Activated CD4-positive, alpha-beta T cell treated with anti-CD3 and anti-CD28 coated beads, Interleukin-2, amount 50 U/mL, for 1 hour (primary cell): ENCODE data around the gene KCNJ15.

Source experiments
- DNase-seq: peaks from one replicate; pipeline ENCODE4 v3.0.0-alpha.2; 2020

Gene KCNJ15

DNA sequence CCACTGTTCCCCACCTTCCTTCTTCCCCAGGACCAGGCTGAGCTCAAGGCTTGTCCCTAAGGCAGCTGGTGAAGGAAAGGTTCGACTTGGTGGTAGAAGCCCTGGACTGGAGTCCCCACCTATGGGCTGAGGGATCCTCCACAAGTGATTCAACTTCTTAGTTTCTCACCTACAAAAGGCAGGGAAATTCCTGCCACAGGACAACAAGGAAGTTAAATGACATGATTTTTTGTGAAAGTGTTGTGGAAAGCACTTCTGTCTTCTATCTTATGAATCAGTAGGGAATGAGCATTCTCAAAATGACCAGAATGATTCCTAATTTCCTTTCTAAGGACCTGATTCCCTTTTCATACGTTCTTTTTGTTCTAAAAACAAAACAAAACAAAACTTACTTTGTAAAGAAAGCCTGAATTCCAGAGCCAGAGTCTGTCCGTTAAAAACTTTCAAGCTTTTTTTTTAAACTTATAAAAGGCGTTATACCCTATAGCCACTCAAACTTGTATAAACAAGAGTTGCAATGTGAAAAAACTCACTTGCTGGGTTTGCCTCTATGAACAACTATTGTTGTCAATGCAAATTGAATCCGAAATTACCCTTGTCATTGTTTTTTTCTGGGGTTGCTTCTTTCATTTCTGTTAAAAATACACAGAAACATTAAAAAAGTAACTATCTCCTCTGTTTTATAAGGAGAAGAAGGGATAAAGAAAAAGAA lies 12.2 kb downstream of the KCNJ15 start:
- DNase-seq: no peak

DNA sequence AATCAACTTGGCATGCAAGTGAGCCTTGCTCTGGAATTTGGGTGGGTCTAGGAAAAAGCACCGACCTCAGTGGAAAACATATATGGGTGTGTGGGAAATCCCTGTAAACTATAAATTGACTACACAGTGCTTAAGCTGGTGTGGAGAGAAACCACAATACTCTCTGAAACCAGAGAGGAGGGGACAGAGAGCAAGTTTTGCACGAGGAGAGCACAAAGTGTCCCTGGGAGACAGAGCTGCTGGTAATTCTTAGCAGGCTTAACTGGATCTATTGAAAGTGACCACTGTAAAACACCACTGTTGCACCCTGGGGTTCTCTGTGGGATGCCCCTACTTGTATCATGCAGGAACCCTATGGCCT lies 12.8 kb downstream of the KCNJ15 start:
- no peak for DNase-seq

DNA sequence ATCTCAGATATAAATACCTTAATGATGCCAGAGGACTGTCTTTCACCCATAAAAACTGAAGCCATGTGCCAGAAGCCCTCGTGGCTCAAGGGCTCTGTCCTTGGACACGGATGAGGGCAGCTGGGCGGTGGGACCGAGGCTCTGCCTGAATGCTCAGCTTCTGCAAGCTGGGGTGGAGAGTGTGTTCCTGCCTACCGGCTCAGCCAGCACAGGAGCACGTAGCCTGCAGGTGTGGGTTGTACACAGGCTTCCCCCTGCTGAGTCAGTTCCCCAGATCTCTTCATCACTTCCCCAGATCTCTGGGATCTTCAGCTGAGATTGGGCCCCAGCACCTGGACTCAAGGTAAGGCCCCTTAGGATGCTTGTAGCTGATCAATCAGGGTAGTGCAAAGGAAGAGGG lies 15.4 kb downstream of the KCNJ15 start:
- no peak for DNase-seq

DNA sequence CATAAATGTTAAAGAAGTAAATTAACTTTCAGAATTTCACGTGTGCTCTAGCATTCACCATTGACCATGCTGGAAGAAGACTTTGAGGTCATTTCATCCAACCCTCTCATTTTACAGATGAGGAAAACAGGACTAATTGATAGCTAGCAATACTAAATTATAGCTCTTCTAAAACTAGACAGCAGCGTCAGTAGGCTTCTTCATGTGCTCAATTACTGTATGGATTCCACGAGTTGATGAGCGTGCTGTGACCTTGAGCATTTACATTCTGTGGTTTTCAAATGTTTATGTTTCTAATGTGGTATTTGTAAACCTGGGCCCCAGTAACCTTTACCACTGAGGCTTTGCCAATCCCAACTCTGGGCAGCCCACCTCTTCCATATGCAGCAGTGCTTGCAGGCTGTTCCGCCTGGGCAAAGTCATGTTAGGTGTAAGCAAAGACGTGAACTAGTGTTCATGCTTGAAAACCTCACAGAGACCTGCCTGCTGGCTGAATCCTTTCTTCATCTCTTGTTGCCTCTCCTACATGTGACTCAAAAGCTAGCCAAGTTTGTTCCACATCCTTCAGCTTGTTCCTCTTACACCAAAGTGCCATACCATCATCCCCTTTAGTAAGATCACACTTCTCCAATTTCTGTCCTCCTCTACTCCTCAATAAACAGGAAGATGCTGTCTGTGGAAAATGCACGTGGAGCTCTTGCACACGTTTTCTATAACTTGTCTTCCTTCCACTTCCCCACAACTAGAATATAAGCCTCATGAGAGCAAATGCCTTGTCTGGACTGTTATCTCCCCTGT lies 17.2 kb downstream of the KCNJ15 start:
- DNase-seq: no peak

DNA sequence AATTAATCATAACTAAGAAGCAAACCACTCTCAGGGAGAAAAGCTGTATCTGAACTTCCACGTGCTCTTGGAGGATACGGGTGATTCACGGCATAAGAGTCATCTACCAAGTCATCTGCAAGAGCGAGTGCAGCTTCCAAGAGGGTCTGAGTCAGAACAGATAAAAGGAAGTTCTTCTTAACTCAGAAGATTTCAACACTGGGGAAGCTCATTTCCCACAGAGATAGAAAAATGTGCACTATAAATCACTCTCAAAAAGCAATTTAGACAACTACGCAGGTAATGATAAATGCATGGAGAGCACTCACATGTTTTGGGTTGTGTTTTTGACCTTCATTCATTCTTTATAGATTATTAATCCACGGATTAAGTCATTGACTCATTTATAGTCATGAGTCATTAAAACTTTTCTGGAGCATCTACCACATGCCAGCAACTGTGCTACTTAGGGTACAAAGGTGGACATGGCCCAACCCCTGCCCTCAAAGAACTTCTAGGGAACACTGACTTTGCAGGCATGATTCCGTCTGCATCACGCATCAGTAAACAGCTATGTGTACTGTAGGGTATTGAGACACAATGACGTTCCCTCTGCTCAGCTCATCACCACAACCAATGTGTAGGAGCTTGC lies 20.8 kb downstream of the KCNJ15 start:
- DNase-seq: no peak

DNA sequence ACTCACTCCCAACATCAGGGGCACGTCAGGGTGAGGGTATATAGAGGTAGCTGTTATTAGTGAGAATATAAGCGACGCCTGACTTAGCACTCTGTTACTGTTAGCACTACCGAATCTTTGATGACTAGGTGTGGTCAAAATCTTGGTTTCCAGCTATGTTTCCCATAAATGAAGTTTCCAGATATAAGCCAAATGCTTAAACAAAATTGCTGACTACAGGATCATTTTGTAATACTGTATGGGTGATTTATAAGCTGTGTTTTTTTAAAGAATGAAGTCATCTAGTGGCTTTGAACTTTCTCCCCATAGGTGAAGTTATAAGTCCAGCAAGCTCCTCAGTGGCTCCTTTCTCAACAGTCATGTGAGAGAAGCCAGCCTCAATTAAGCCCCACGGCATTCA lies 23.7 kb downstream of the KCNJ15 start:
- DNase-seq: no peak

DNA sequence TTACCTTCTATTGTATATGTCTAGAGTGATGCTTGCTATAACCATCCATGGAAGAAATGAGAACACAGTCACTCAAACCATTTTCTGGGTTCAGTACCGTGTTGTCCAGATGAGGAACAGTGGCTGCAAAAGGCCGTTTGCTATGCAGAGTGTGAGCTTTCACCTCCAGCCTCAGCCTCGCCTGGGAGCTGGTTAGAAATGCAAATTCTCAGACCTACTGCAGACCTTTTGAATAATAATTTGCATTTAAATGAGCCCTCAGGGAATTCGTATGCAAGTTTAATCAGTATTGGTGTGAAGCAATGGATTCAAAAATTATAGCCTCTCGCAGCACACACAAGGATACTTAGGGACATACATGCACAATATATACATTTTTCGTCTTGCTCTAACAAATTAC lies 24.1 kb downstream of the KCNJ15 start:
- DNase-seq: no peak

DNA sequence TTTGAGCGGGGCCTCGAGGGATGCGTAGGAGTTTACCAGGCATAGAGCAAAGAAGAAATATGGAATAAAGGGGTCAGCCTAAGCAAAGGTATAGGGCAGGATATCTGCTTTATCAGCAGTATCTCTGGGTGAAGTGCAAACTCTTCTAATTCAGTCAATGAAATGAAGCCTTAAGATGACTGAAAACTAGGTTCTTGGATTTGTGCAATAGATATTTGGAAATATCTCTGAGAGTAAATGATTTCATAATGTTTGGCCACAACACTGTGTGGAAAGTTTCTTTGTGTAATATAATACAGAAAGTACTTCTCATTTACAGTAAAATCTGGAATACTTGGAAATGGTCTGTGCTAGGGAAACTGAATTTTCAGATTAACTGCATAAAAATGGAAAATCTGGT lies 26.1 kb downstream of the KCNJ15 start:
- DNase-seq: no peak

DNA sequence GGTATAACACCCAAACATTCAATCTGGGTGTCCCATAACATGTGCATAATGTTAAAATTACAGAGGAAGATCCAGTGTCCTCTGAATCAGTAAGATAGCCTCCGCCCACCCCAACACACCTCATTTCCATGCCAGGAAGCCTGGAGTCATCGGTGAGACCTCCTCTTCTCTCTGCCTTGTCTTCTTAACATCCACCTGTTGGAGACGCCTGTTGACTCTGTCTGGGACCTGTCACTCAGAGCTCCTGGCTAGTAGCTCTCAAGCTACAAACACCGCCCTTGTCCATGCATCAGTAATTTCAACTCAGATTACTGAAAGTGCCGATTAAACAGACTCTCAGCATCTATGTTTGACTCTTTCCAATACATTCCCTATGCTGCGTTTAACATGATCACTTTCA lies 27.4 kb downstream of the KCNJ15 start:
- DNase-seq: no peak

DNA sequence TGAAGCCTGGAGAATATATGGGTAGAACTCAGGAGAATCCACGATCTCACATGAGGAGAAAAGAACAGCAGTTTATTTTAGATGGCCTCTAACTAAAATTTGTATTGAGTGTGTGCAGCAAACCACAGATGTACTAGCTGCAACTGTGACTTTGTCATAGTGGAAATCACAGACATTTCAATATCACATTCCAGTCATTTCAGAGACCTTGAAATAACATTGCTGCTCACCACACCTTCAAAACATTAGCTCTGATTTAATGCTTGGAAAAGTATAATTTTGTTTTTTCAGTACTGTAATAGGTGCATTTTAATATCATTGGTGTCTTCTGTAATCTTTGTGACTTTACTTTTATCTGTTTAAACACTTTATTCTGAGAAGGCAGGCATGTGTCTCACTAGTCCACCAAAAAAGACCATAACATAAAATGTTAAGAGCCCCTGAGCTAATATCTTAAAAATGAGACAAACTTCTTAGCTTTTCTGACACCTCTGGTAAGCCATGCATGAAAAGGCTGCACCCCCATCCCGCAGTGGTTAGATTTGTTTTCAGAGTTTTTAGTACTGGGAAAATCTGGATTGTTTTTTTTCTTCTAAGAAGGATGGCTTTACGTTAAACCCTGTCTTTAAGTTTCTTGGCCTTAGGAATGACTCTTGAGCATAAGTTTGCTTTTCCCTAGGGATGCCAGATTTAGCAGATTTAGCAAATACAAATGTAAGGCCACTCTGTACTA lies 30.1 kb downstream of the KCNJ15 start:
- no peak for DNase-seq

DNA sequence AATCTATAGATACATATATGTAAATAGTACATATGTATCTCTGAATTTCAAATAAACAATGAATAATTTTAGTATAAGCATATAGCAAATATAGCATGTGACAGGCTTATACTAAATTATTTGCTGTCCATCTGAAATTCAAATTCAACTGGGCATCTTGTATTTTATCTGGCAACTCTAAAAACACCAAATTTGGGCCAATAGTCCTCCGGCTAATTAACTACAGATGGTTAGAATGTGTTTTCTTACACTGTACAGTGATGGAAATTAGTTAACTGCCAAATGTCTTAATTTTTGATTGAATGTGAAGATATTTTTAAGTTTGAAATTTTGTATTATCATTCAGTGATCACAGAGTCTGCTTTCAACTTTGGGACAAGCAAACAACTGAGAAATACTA lies 30.7 kb downstream of the KCNJ15 start:
- DNase-seq: no peak

DNA sequence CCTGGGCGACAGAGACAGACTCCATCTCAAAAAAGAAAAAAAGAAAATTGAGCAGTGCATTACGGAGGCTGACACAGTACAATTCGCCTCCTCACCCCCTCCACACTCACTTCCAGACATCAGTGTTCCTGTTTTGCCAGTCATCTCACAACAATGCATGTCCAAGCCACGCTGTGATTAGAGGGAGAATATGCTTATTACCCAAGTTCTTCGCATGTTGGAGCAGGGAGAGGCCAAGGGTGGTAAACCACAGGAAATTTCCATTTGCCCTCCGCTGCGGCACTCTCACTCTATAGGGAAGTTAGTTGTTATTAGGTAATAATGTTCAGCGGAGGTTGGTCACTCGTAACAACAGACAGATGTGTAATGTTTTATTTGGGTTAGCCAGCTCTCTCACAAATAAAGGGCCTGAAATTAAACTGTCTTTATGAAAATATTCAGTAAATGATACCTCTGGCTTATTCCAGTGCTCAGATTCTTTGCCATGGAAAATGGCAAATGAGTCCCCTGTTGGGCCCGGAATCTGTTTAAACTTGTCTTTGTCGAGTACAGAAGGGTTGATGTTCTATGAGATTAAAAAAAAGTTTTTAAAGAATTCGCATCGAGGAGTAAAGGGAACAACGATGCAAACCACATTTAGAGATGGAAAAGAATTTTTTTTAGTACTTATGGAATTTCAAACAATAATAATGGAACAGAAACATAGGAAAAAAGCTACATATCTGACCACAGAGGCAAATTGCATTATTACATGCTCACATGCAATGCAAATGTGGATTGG lies 33.1 kb downstream of the KCNJ15 start:
- no peak for DNase-seq

DNA sequence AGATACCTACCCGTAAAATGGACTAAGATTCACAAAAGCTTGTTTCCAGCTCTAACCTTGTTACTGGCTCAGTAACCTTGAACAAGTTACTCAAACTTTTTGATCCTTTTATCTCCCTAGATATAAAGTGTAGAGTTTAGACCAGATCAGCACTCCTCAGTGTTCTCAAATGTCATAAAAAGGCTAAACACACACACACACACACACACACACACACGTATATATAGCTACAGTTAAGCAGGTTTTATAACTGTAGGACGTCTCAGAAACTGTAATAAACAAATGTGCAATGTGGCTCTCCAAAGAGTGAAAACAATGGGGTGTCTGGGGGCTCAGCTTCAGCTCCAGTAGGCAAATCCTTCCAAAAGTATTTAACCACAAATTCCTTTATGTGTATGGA lies 34.0 kb downstream of the KCNJ15 start:
- DNase-seq: no peak

DNA sequence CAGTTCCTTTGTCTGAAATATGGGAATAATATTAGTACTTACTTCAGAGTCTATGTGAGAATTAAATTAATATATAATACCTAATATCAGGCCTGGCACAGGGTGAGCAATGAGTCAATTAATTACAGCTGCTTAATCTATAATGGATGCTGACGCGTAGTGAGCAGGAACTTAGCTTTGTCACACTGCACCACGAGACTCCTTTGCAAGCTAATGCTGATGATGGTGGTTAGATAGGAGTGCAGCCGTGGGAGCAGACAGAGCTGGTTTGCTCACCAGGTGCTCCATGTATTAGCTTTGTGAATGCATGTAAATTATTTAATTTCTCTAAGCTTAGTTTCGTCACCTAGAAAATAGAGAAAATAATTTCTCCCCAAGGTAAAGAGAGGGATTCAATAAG lies 35.1 kb downstream of the KCNJ15 start:
- DNase-seq: no peak

DNA sequence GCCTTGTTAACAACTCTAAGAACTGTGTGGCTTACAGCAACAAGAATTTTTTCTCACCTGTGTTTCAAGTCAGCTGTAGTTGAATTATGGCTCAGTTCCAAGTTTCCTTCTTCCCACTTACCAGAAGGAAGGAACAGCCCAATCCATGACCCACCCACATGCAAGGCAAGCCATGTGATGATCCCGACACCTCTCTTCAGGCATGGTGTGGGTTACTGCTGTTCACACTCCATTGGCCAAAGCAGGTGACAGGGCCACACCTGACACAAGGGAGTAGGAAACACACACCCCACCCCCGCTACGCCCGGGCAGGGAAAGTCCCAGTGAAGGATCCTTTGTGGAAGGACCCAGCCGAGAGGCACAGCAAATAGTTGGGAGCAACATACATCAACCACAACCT lies 36.3 kb downstream of the KCNJ15 start:
- DNase-seq: no peak

DNA sequence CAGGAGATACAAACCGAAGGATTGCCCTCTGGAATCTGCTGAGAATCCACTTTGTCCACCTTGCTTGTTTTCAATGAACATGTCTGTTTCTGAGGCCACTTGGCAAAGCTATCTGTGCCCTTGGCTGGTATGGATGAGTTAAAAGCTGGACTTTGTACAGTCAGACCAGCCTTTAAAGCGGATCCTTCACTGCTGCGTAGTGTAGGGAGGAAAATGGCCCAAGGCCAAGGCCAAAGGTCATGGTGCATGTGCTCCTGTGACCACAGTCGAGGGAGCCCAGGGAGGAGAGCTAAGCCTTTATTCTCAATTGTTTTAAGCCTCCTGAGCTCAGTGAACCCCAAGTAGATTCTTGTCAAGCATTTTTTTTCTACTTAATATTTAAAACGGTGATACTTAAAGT lies 37.0 kb downstream of the KCNJ15 start:
- no peak for DNase-seq

DNA sequence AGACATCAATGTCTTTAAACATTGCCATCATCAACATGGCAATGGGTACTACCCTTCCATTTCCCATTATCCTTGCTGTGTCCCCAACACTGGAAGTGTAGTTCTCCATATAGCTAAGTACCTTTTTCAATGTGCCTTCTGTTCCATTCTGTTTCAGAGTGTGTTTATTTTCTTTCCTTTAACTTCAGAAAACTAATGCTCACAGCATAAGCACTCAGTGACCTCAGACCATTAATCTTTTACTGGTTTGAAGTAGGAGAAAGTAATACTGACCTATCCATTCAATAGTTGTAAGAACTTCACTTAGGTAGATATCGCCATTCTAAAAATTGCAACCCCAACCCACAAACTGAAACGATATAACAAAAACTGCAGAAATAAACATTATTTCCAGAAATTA lies 37.8 kb downstream of the KCNJ15 start:
- no peak for DNase-seq

DNA sequence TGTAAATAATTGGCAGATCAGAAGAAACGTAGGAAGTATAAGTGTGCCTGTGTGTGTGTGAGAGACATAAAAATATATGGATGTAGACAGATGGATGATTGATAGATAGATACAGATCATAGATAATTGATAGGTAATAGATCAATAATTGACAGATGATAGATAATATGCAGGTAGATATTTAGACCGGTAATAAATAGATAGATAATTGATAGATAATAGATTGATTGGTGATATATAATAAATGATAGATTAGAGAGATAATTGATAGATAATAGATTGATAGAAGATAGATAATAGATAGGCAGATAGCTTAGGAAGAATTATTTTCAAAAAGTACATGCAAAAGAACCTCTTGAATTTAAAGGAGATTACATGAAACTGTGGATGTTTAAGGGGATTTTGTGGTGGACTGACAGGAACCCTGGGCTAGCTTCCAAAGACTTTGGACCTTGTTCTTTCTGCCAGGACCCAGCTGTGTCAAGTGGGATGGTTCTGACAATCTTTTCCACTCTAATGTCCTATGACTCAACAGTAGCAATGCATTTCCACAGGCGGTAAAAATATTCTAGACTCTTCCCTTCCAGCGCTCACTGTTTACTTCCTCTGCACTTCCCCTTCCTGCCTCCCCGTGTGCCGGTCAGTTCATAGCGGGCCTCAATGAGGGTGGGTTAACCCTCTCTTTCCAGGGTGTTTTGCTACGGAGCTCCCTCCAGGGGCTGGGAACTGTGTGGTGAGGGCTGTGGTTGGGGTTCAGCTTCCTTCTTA lies 39.4 kb downstream of the KCNJ15 start:
- DNase-seq: no peak

DNA sequence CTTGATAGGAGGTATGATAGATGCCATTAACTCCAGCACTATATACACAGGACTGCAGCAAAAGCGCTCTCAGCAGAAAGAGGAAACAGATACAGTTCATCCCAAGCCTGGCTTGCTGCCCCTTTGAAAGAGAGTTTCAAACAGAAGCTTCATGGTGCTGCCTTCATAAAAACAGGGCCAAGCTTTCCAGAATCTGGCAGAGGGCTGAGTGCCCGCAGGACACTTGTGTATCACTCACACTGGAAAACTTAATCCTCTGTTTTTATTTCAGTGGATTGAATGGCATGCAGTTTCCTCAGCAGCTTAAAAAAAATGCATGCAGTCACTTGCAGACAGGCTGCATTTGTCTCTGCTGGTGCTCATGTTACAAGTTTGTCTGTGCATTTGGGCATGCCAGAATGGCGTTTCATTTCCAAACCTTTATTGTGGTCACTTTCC lies 40.4 kb downstream of the KCNJ15 start:
- DNase-seq: no peak

DNA sequence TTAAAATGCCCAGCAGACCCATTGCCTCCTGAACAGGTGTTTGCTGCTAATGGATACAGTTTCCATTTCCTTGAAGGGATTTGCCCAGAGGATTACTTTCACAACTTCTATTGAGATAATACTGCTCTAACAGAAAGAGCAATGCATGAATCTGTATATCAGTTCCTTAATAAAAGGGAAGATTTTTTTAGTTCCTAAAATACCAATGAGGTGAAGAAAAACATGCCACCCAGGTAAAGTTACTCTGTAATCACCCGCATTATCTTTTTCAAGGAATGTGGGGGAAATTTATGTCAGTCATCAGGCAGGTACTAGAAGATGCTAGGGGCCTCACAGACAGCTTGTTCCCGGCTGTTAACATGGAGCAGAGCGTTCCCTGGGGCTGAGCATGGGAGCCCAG lies 41.1 kb downstream of the KCNJ15 start:
- no peak for DNase-seq

DNA sequence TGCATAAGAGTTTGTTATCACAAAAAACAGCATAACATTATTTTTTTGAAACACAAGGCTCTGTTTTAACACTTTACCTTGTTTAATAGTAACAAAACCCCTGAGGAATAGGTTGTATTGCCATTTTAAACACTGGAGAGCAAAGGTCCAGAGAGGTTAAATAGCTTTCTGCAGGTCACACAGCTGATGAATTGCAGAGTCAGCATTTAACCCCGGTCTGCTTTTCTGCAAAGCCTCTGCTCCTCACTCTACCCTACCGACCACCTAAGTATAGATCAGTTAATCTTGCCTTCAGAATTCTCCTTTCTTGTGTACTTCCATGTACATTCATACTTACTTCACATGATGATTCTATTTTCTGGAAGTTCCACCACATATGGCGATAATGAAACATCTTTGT lies 42.0 kb downstream of the KCNJ15 start:
- no peak for DNase-seq

DNA sequence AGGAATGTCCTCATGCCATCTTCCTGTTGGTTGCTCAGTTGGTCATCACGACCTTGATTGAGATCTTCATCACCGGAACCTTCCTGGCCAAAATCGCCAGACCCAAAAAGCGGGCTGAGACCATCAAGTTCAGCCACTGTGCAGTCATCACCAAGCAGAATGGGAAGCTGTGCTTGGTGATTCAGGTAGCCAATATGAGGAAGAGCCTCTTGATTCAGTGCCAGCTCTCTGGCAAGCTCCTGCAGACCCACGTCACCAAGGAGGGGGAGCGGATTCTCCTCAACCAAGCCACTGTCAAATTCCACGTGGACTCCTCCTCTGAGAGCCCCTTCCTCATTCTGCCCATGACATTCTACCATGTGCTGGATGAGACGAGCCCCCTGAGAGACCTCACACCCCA lies 42.9 kb downstream of the KCNJ15 start:
- DNase-seq: no peak
